Activated naive CD4-positive, alpha-beta T cell treated with anti-CD3 and anti-CD28 coated beads, Interleukin-2, amount 10 ng/mL, durations not matched to agents 7 days and 5 days (primary cell): ENCODE data around the gene BRIP1.

Experiments
- CTCF ChIA-PET: fragments of 350-600 bp; sonication (Branson Sonifier 250); formaldehyde crosslinking; loops from one replicate; lab custom pipeline; 2021; ENCODE audit warnings: antibody characterized with exemption; lab: Charles Lee
- DNase-seq: peaks from one replicate; pipeline ENCODE4 v3.0.0-alpha.2; 2020
- H3K27ac Mint-ChIP-seq: one replicate; pipeline ENCODE4 v1.8.0; 2021; ENCODE audit warnings: mild to moderate bottlenecking, moderate library complexity, mixed read lengths
- H3K27me3 Mint-ChIP-seq: one replicate; pipeline ENCODE4 v1.8.0; 2021; ENCODE audit warnings: mild to moderate bottlenecking, mixed read lengths
- H3K36me3 Mint-ChIP-seq: one replicate; pipeline ENCODE4 v1.8.0; 2021; ENCODE audit warnings: mixed read lengths
- H3K4me1 Mint-ChIP-seq: one replicate; pipeline ENCODE4 v1.8.0; 2021; ENCODE audit warnings: mixed read lengths
- H3K4me3 Mint-ChIP-seq: one replicate; pipeline ENCODE4 v1.8.0; 2021; ENCODE audit warnings: mild to moderate bottlenecking, moderate library complexity, mixed read lengths
- H3K9me3 Mint-ChIP-seq: one replicate; pipeline ENCODE4 v1.8.0; 2021; ENCODE audit warnings: mixed read lengths

Gene BRIP1

DNA sequence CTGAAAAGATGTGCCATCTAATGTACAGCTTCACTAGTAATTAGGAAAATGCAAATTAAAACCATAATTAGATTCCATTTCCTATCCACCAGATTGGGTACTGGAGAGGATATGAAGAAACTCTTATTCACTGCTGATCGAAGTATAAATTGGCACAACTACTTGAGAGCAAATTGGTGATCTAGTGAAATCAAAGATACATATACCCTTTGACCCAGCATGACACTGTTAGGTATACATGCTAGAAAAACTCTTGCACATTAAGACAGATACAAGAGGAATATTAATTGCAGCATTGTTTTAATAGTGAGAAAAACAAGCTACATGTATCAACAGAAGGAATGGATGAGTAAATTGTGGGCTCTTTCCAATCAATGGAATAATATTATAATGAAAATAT, 48.8 kb downstream of the BRIP1 start:
- Mint-ChIP-seq H3K27me3 (no peaks in the 10 kb centered on the region), H3K36me3 (peaks cover 19% of the 10 kb centered on the region), H3K27ac (no peak overlapping the region), H3K4me3 (no peak overlapping the region), H3K4me1 (no peaks in the 10 kb centered on the region), H3K9me3 (no peaks in the 10 kb centered on the region)
- CTCF ChIA-PET: interaction anchor here (1.6 kb wide), 1 partner anchor 10 kb away, joined by 9 read pairs; no protein-coding TSS in a partner anchor
- no peak for DNase-seq

- no peak overlapping the region for H3K27ac Mint-ChIP-seq
- H3K4me3 Mint-ChIP-seq: no peak overlapping the region
- CTCF ChIA-PET: interaction anchor here (1.6 kb wide), 1 partner anchor 12 kb away, joined by 9 read pairs; no protein-coding TSS in a partner anchor
- no peaks in the 10 kb centered on the region for H3K4me1 Mint-ChIP-seq
- H3K27me3 Mint-ChIP-seq: no peaks in the 10 kb centered on the region
- DNase-seq: no peak
- H3K9me3 Mint-ChIP-seq: no peaks in the 10 kb centered on the region
- H3K36me3 Mint-ChIP-seq: peaks cover 19% of the 10 kb centered on the region
Observed at GRCh38 chr17:61813211-61813610, 50.1 kb downstream of the BRIP1 start.

- no peak overlapping the region for H3K4me3 Mint-ChIP-seq
- H3K27me3 Mint-ChIP-seq: no peaks in the 10 kb centered on the region
- no peaks in the 10 kb centered on the region for H3K9me3 Mint-ChIP-seq
- DNase-seq: no peak
- peaks cover 19% of the 10 kb centered on the region for H3K36me3 Mint-ChIP-seq
- CTCF ChIA-PET: no interaction called here
- H3K27ac Mint-ChIP-seq: no peak overlapping the region
- H3K4me1 Mint-ChIP-seq: no peaks in the 10 kb centered on the region
Observed at GRCh38 chr17:61812747-61813146, 50.6 kb downstream of the BRIP1 start.

DNA sequence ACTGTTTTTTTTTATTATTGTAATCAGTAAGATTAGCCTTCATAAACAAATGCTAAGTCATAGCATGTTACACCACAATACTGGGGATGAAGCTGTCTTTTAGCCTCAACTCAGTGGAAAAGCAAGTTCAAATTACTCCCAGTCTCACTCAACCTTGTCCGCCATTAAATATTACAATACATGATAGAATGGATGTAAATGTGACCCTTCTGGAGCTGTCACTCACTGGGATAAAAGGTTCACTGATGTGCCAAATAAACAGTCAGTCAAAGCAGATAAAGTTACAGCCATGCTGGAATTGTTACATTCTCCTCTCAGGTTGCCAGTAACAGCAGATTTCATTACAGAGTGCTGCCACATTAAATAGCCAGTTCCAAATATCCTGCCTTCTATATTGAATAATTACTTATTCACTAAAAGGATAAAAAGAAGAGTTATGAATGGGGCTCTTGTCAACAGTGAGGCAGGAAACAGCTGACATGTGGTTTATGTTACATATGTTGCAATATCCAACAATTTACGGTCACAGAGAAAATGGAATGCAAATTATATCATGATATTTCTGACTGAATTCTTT, 53.4 kb downstream of the BRIP1 start:
- DNase-seq: no peak
- no peaks in the 10 kb centered on the region for H3K9me3 Mint-ChIP-seq

GRCh38 chr17:61808442-61808841, 54.9 kb downstream of the BRIP1 start:
- DNase-seq: no peak
- no peaks in the 10 kb centered on the region for H3K27me3 Mint-ChIP-seq
- no peaks in the 10 kb centered on the region for H3K9me3 Mint-ChIP-seq
- no peak overlapping the region for H3K4me3 Mint-ChIP-seq
- H3K36me3 Mint-ChIP-seq: peaks cover 15% of the 10 kb centered on the region
- H3K27ac Mint-ChIP-seq: no peak overlapping the region
- CTCF ChIA-PET: no interaction called here
- no peaks in the 10 kb centered on the region for H3K4me1 Mint-ChIP-seq

More for the DNA sequence above, 53.4 kb downstream of the BRIP1 start:
- H3K36me3 Mint-ChIP-seq: peaks cover 20% of the 10 kb centered on the region
- H3K27ac Mint-ChIP-seq: no peak overlapping the region
- CTCF ChIA-PET: no interaction called here
- H3K4me1 Mint-ChIP-seq: no peaks in the 10 kb centered on the region
- no peak overlapping the region for H3K4me3 Mint-ChIP-seq
- H3K27me3 Mint-ChIP-seq: no peaks in the 10 kb centered on the region

GRCh38 chr17:61806936-61807335, 56.4 kb downstream of the BRIP1 start:
- Mint-ChIP-seq H3K27ac (no peak overlapping the region), H3K36me3 (peaks cover 12% of the 10 kb centered on the region), H3K4me1 (no peaks in the 10 kb centered on the region), H3K9me3 (no peaks in the 10 kb centered on the region), H3K4me3 (no peak overlapping the region), H3K27me3 (no peaks in the 10 kb centered on the region)
- no peak for DNase-seq
- CTCF ChIA-PET: no interaction called here

DNA sequence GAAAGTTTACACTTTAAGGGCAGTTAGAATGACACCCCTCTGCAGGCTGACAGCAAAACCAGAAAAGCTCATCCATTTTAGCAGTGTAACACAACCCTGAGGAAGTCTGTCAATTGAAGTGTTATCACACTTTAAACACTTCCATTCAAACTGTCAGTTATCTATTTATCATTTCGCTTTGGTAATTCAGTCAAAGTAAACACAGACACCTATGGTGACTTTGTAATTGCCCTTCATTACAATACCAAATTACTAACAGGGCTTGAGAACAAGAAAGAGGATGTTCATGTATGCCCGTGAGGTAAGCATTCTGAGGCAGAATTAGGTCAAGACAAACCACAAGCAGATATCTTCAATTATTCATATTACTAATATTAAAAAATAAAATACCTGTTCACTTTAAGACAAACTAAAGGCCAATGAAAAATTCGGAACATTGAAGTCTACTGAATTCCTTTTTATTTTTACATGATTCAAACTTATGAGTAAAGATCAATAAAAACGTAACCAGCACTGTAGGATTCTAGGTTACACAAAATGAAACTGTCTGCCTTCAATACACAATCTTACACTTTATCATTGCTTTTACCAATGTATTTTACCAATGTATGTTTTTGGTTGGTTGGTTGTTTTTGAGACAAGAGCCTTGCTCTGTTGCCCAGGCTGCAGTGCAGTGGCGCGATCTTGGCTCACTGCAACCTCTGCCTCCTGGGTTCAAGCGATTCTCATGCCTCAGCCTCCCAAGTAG, 57.1 kb downstream of the BRIP1 start:
- no peak for DNase-seq
- no peak overlapping the region for H3K4me3 Mint-ChIP-seq
- no peak overlapping the region for H3K27ac Mint-ChIP-seq
- no peaks in the 10 kb centered on the region for H3K27me3 Mint-ChIP-seq
- CTCF ChIA-PET: no interaction called here
- H3K36me3 Mint-ChIP-seq: peaks cover 13% of the 10 kb centered on the region
- no peaks in the 10 kb centered on the region for H3K4me1 Mint-ChIP-seq
- no peaks in the 10 kb centered on the region for H3K9me3 Mint-ChIP-seq

DNA sequence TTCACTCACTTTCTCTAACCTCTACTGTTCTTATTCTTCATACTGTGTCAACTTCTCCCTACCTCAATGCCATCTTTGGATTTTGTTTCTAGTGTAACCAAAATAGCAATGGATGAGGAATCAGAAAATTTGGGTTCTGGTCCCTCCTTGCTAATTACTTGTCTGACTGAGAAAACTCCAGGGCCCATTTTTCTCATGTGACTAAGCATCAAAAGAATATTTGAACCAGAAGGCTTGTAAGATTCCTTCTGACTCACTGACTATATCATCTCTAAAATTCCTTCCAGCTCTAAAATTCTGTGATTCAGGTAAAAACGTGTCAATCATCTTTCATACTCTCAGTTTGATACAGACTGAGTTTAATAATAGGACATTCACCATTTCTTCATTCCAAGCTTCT, 57.9 kb downstream of the BRIP1 start:
- H3K36me3 Mint-ChIP-seq: peaks cover 15% of the 10 kb centered on the region
- H3K4me3 Mint-ChIP-seq: no peak overlapping the region
- no peak for DNase-seq
- H3K9me3 Mint-ChIP-seq: no peaks in the 10 kb centered on the region
- CTCF ChIA-PET: no interaction called here
- no peaks in the 10 kb centered on the region for H3K4me1 Mint-ChIP-seq
- no peaks in the 10 kb centered on the region for H3K27me3 Mint-ChIP-seq
- no peak overlapping the region for H3K27ac Mint-ChIP-seq

DNA sequence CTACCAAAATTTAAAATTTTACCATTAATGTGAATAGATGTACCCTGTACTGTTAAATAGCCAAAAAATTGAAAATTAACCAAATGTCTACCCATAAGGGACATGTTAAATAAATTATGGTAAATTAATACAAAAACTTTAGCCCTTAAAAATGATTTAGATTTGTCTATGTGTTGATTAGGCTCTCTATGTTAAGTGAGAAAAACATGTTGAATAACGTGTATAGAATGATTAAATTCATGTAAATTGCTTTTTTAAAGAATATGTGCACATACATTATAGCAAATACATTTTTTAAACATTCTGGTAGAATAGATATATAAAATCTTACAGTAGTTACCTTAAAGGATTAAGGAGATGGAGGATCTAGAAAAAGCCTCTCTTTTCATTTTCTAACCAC, 59.5 kb downstream of the BRIP1 start:
- CTCF ChIA-PET: no interaction called here
- H3K27ac Mint-ChIP-seq: no peak overlapping the region
- no peaks in the 10 kb centered on the region for H3K9me3 Mint-ChIP-seq
- no peak for DNase-seq
- no peaks in the 10 kb centered on the region for H3K27me3 Mint-ChIP-seq
- no peaks in the 10 kb centered on the region for H3K4me1 Mint-ChIP-seq
- H3K4me3 Mint-ChIP-seq: no peak overlapping the region
- peaks cover 22% of the 10 kb centered on the region for H3K36me3 Mint-ChIP-seq

DNA sequence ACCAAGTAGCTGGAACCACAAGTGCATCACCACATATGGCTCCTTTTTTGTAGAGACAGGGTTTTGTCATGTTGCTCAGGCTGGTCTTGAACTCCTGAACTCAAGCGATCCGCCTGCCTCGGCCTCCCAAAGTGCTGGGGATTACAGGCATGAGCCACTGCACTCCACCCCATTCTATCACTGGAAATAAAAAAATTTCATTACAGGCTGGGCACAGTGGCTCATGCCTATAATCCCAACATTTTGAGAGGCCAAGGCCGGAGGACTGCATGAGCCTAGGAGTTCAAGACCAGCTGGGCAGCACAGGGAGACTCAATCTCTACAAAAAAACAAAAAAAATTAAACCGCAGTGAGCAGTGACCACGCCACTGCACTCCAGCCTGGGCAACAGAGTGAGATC, 60.1 kb downstream of the BRIP1 start:
- H3K9me3 Mint-ChIP-seq: no peaks in the 10 kb centered on the region
- DNase-seq: no peak
- CTCF ChIA-PET: no interaction called here

DNA sequence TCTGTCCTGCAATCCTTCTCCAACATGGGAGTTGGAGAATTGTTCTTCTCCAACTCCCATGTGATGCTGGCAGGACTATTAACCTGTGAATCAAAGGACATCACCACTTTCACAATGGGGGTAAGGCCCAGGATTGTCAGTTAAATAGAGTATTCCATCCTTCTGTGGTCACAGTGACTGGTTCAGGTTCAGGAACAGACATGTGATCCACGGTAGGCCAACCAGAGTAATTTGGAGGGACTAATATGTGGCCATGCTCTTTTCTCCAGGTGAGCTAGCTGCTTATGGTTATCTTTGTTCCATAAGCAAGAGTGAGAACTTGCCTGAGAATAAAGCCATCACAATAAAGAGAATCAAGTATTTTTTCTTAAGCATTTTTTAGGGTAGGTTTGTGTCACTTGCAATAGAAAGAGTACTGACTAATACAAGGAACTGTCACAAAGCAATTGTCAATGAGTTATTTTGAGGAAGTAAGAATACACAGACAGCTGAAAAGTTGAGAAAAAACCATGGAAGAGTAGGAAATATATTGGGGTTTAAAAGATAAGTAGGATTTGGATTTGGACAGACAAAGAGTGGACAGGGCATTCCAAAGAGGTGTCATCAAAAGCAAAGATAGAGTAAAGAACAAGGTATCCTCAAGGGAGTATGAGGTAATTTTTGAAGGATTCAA, 63.4 kb downstream of the BRIP1 start:
- Mint-ChIP-seq H3K36me3 (peaks cover 38% of the 10 kb centered on the region), H3K27me3 (no peaks in the 10 kb centered on the region), H3K9me3 (no peaks in the 10 kb centered on the region), H3K4me1 (no peaks in the 10 kb centered on the region), H3K4me3 (no peak overlapping the region), H3K27ac (no peak overlapping the region)
- DNase-seq: no peak
- CTCF ChIA-PET: no interaction called here

More for the DNA sequence above, 60.1 kb downstream of the BRIP1 start:
- peaks cover 18% of the 10 kb centered on the region for H3K36me3 Mint-ChIP-seq
- no peak overlapping the region for H3K4me3 Mint-ChIP-seq
- H3K27ac Mint-ChIP-seq: no peak overlapping the region
- H3K27me3 Mint-ChIP-seq: no peaks in the 10 kb centered on the region
- H3K4me1 Mint-ChIP-seq: no peaks in the 10 kb centered on the region

DNA sequence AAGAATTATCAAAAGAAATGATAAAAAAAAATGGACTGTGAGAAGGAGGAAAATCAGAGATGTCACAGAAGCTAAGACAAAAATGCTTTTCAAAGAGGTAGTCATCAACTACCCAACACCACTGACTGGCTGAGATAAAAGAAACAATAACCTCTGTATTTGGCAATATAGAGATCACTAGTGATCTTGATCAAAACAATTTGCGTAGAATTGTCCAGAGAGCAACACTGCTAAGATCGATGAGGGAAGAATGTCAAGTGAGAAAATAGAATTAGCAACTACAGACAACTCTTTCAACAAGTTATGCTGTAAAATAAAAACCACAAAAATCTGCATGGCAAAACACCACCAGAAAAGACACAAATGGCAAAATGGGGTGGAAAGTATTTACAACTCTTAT, 66.0 kb downstream of the BRIP1 start:
- Mint-ChIP-seq H3K4me3 (no peak overlapping the region), H3K27ac (no peak overlapping the region), H3K27me3 (no peaks in the 10 kb centered on the region), H3K9me3 (no peaks in the 10 kb centered on the region), H3K36me3 (peaks cover 50% of the 10 kb centered on the region), H3K4me1 (no peaks in the 10 kb centered on the region)
- DNase-seq: no peak
- CTCF ChIA-PET: no interaction called here

DNA sequence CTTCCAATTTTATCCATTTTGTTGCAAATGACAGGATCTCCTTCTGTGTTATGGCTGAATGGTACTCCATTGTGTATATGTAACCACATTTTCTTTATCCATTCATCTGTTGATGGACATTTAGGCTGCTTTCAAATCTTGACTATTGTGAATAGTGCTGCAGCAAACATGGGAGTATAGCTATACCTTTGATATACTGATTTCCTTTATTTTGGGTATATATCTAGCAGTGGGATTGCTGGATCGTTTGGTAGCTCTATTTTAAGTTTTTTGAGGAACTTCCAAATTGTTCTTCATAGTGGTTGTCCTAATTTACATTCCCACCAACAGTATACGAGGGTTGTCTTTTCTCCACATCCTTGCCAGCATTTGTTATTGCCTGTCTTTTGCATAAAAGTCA, 67.8 kb downstream of the BRIP1 start:
- Mint-ChIP-seq H3K4me3 (no peak overlapping the region), H3K9me3 (no peaks in the 10 kb centered on the region), H3K27me3 (no peaks in the 10 kb centered on the region), H3K27ac (no peak overlapping the region), H3K36me3 (peaks cover 52% of the 10 kb centered on the region), H3K4me1 (no peaks in the 10 kb centered on the region)
- DNase-seq: no peak
- CTCF ChIA-PET: no interaction called here

- DNase-seq: no peak
- Mint-ChIP-seq H3K4me3 (no peak overlapping the region), H3K27ac (no peak overlapping the region), H3K9me3 (no peaks in the 10 kb centered on the region), H3K4me1 (no peaks in the 10 kb centered on the region), H3K27me3 (no peaks in the 10 kb centered on the region), H3K36me3 (peaks cover 46% of the 10 kb centered on the region)
- CTCF ChIA-PET: no interaction called here
Observed at GRCh38 chr17:61794792-61795191, 68.5 kb downstream of the BRIP1 start.

- Mint-ChIP-seq H3K4me1 (no peaks in the 10 kb centered on the region), H3K9me3 (no peaks in the 10 kb centered on the region), H3K36me3 (peaks cover 47% of the 10 kb centered on the region), H3K4me3 (no peak overlapping the region), H3K27ac (no peak overlapping the region), H3K27me3 (no peaks in the 10 kb centered on the region)
- CTCF ChIA-PET: no interaction called here
- DNase-seq: no peak
Observed at GRCh38 chr17:61794242-61794641, 69.1 kb downstream of the BRIP1 start.
